GM12878 (cell line): Measurements from ENCODE around the gene LAMC3. TPM values are rescaled to one million over a fixed set of nuclear protein-coding genes. Genes with fewer than 3 reads are reported as not detected.

ENCODE experiments used
- ATAC-seq: fragments of 200-7000 bp; cut with Tn5 transposase; 3 replicates; pipeline ENCODE4 v1.9.1; 2020; ENCODE audit warnings: mild to moderate bottlenecking, moderate library complexity
- BruUV-seq: library from RNA; stranded (reverse); fragments of 400-500 nt; replicated peaks from 2 replicates; lab custom pipeline; 2021; lab: Mats Ljungman, UMichigan
- CTCF ChIA-PET: fragments of 300-600 bp; sonication (Branson Sonifier 250); formaldehyde crosslinking; extraction: SDS; loops from one replicate; lab custom pipeline; 2021; ENCODE audit warnings: inconsistent platforms; lab: Yijun Ruan, JAX
- POLR2A ChIA-PET: fragments of 350-600 bp; formaldehyde crosslinking; extraction: SDS; loops from one replicate; lab custom pipeline; 2021; ENCODE audit warnings: inconsistent platforms; lab: Charles Lee
- RAD21 ChIA-PET: fragments of 300-600 bp; sonication (Branson Sonifier 250); formaldehyde crosslinking; loops from one replicate; lab custom pipeline; 2023; ENCODE audit warnings: antibody characterized with exemption; ENCODE audit not compliant: unreplicated experiment; lab: Charles Lee
- SMC1A ChIA-PET: fragments of 300-600 bp; sonication (Branson Sonifier 250); formaldehyde crosslinking; loops from one replicate; lab custom pipeline; 2023; ENCODE audit not compliant: unreplicated experiment, uncharacterized antibody; lab: Charles Lee
- DNase-seq: peaks from one replicate; pipeline ENCODE4 v3.0.0-alpha.2; 2011; ENCODE audit warnings: low read depth, low spot score
- FAIRE-seq: peaks from 3 replicates; lab custom pipeline; 2011; peaks lifted over from hg19 to GRCh38; lab: Jason Lieb, UNC
- H2AFZ ChIP-seq: 2 replicates; pipeline ENCODE4 v1.6.0; 2011; ENCODE audit warnings: low read depth, low read length, control low read depth; ENCODE audit not compliant: control insufficient read depth
- H3K27ac ChIP-seq: 2 replicates; pipeline ENCODE4 v1.5.1; 2011; ENCODE audit warnings: control low read depth; ENCODE audit not compliant: control insufficient read depth, insufficient read depth
- H3K27me3 ChIP-seq, 2 experiments: replicated peaks in 1 of 2; 2 replicates each; pipeline versions ENCODE4 v1.6.0 to v1.6.1; 2011; ENCODE audit warnings: low read length in 1 of 2; ENCODE audit not compliant: control insufficient read depth in 2 of 2, insufficient read depth in 2 of 2
- H3K36me3 ChIP-seq, 2 experiments: 2 replicates each; pipeline ENCODE4 v1.5.1; 2011; ENCODE audit warnings: low read length in 1 of 2; ENCODE audit not compliant: control insufficient read depth in 2 of 2, insufficient read depth in 2 of 2
- H3K4me1 ChIP-seq: 2 replicates; pipeline ENCODE4 v1.6.1; 2011; ENCODE audit warnings: mild to moderate bottlenecking, low read length, moderate library complexity, mixed read lengths; ENCODE audit not compliant: control insufficient read depth, insufficient read depth
- H3K4me2 ChIP-seq: 2 replicates; pipeline ENCODE4 v1.6.0; 2011; ENCODE audit warnings: control low read depth; ENCODE audit not compliant: control insufficient read depth, insufficient read depth
- H3K4me3 ChIP-seq: fragments of 200-600 bp; sonication (generic); 2 replicates; pipeline ENCODE4 v1.5.1; 2016
- H3K79me2 ChIP-seq: 2 replicates; pipeline ENCODE4 v1.6.0; 2011; ENCODE audit warnings: low read length; ENCODE audit not compliant: control insufficient read depth, insufficient read depth
- H3K9ac ChIP-seq: 2 replicates; pipeline ENCODE4 v1.8.0; 2011; ENCODE audit warnings: low read length, control low read depth, mixed read lengths; ENCODE audit not compliant: control insufficient read depth, insufficient read depth
- H3K9me3 ChIP-seq: replicated peaks from 3 replicates; pipeline ENCODE4 v1.5.1; 2011; ENCODE audit warnings: mild to moderate bottlenecking, low read length; ENCODE audit not compliant: control insufficient read depth, insufficient read depth
- H4K20me1 ChIP-seq: 2 replicates; pipeline ENCODE4 v1.6.0; 2011; ENCODE audit not compliant: control insufficient read depth, insufficient read depth
- EGR1 ChIP-seq, 2 experiments: IDR thresholded peaks; 1 replicate in 1 of 2; 2 replicates in 1 of 2; pipeline ENCODE4 v1.6.1; 2011 to 2012; ENCODE audit warnings: low read depth in 2 of 2, low read length in 2 of 2, borderline replicate concordance in 1 of 2, mild to moderate bottlenecking in 1 of 2, moderate library complexity in 1 of 2
- MAX ChIP-seq: IDR thresholded peaks from 2 replicates; pipeline ENCODE4 v1.6.1; 2012; ENCODE audit warnings: low read depth, low read length, improper control_type of control experiment
- MTA2 ChIP-seq: fragments of 450-650 bp; IDR thresholded peaks from 2 replicates; pipeline ENCODE4 v1.6.1; 2016; ENCODE audit warnings: low read depth, mild to moderate bottlenecking, moderate library complexity
- MTA3 ChIP-seq: IDR thresholded peaks from 2 replicates; pipeline ENCODE4 v1.6.1; 2012; ENCODE audit warnings: low read length, inconsistent platforms, borderline replicate concordance
- PBX3 ChIP-seq: IDR thresholded peaks from 2 replicates; pipeline ENCODE4 v1.6.1; 2011; ENCODE audit warnings: mild to moderate bottlenecking, low read depth, low read length, moderate library complexity; ENCODE audit not compliant: insufficient replicate concordance
- POLR2A ChIP-seq: IDR thresholded peaks from 2 replicates; pipeline ENCODE4 v1.6.1; 2011; ENCODE audit warnings: low read depth, mild to moderate bottlenecking, low read length
- POLR2AphosphoS5 ChIP-seq: IDR thresholded peaks from 2 replicates; pipeline ENCODE4 v1.6.1; 2011; ENCODE audit warnings: mild to moderate bottlenecking, low read length, inconsistent platforms
- PRDM15 ChIP-seq: fragments of 450-650 bp; formaldehyde crosslinking; IDR thresholded peaks from 2 replicates; pipeline ENCODE4 v1.4.0; 2020; ENCODE audit warnings: mild to moderate bottlenecking, moderate library complexity
- RAD51 ChIP-seq: fragments of 450-650 bp; IDR thresholded peaks from 2 replicates; pipeline ENCODE4 v1.6.1; 2016; ENCODE audit warnings: moderate library complexity, mild to moderate bottlenecking, inconsistent platforms
- RB1 ChIP-seq: fragments of 450-650 bp; formaldehyde crosslinking; IDR thresholded peaks from 2 replicates; pipeline ENCODE4 v1.6.1; 2017; ENCODE audit warnings: mild to moderate bottlenecking, borderline replicate concordance
- RBBP5 ChIP-seq: fragments of 200-600 bp; sonication (generic); conservative IDR thresholded peaks from 2 replicates; pipeline ENCODE4 v1.6.1; 2016
- TCF7 ChIP-seq: IDR thresholded peaks from 2 replicates; pipeline ENCODE4 v1.6.1; 2014; ENCODE audit warnings: antibody characterized with exemption, borderline replicate concordance
- ZNF592 ChIP-seq: fragments of 450-650 bp; IDR thresholded peaks from 2 replicates; pipeline ENCODE4 v1.6.1; 2017; ENCODE audit warnings: mild to moderate bottlenecking, moderate library complexity
- WGBS: methylation state at CpG from one replicate; pipeline ENCODE4 v1.1.6; 2016; ENCODE audit warnings: low lambda C conversion rate; ENCODE audit not compliant: insufficient replicate concordance, insufficient coverage; ENCODE audit errors: missing lambda C conversion rate; 5-methylcytosine and 5-hydroxymethylcytosine counted together
- in situ Hi-C: fragments of 300-500 bp; cut with MboI; formaldehyde crosslinking; loops from 9 replicates; pipeline ENCODE4 v1.14.3; 2018; ENCODE audit warnings: mixed read lengths
- intact Hi-C: fragments of 100-400 bp; cut with micrococcal nuclease; formaldehyde crosslinking; loops from one replicate; pipeline ENCODE4 v1.14.2; 2022; ENCODE audit not compliant: unreplicated experiment
- polyA plus RNA-seq, 11 experiments: library from polyadenylated mRNA; depleted of rRNA in 4 of 11; unstranded in 6 of 11; stranded (reverse) in 5 of 11; fragments of >200 nt; fragmentation: Nextera tagmentation in 4 of 11; fragmentation: Illumina TruSeq in 1 of 11; extraction: Ambion mirVana in 4 of 11; extraction: Trizol in 1 of 11; gene quantifications; 1 replicate in 1 of 11; 2 replicates in 10 of 11; pipeline versions ENCODE4 v1.2.1 to v1.2.3, GENCODE V29; 2011 to 2016; ENCODE audit warnings: inconsistent platforms in 2 of 11, missing spikeins in 2 of 11, low read depth in 1 of 11
- total RNA-seq, 4 experiments: library from RNA; depleted of rRNA in 3 of 4; stranded (reverse); fragments of >200 nt in 3 of 4; fragmentation: Illumina TruSeq in 1 of 4; extraction: Trizol in 1 of 4; gene quantifications; 2 replicates each; pipeline versions ENCODE4 v1.2.1 to v1.2.3, GENCODE V29; 2013 to 2021

Gene LAMC3
- total and polyA plus RNA-seq, 10 of the 15 experiments (the other 5 are each of a cell fraction or from before 2014, with no cell fraction given): under 0.01 to 0.08 TPM; not detected in 8

- in situ Hi-C loops (no loop called here), intact Hi-C loops (no loop called here)
- no peaks in the 10 kb centered on the region for H3K36me3 ChIP-seq
- no peaks in the 10 kb centered on the region for H4K20me1 ChIP-seq
- peaks cover 0 to 2% of the 10 kb centered on the region in 2 experiments; a peak in 2 of 4 replicates for H3K27me3 ChIP-seq
- ATAC-seq (no peak), DNase-seq (no peak), FAIRE-seq (no peak)
- no peak for TF ChIP-seq MTA3
- no peak for TF ChIP-seq TCF7
- TF ChIP-seq PBX3: no peak
- no peak for TF ChIP-seq POLR2A
- no peak for TF ChIP-seq MAX
- TF ChIP-seq MTA2: no peak
- no peak for TF ChIP-seq RAD51
- TF ChIP-seq RBBP5: no peak
- TF ChIP-seq POLR2AphosphoS5: no peak
- TF ChIP-seq PRDM15 (CRISPR knock-in tag): no peak
- no peak for TF ChIP-seq ZNF592
- TF ChIP-seq RB1: no peak
- no peak for TF ChIP-seq EGR1 (IDR thresholded peaks at IDR 0.05; ENCODE audit: borderline replicate concordance in 1 of 2, low read depth in 2 of 2, low read length in 2 of 2)
- SMC1A ChIA-PET: no interaction called here
- POLR2A ChIA-PET: no interaction called here
- H3K4me3 ChIP-seq: no peak overlapping the region
- RAD21 ChIA-PET: no interaction called here
- H3K9me3 ChIP-seq: no peaks in the 10 kb centered on the region
- 46% methylated on average over 14 of the region's 14 CpGs for WGBS
- CTCF ChIA-PET: no interaction called here
- no peak overlapping the region for H3K4me2 ChIP-seq
- H3K4me1 ChIP-seq: no peaks in the 10 kb centered on the region
- no peak overlapping the region for H2AFZ ChIP-seq
- no TSS peak for BruUV-seq
- no peak overlapping the region for H3K9ac ChIP-seq
- no peaks in the 10 kb centered on the region for H3K79me2 ChIP-seq
- no peak overlapping the region for H3K27ac ChIP-seq
Observed at GRCh38 chr9:131028931-131029573, 20.1 kb downstream of the LAMC3 start.
